ENCODE measurements around the gene CTSD.

DNA sequence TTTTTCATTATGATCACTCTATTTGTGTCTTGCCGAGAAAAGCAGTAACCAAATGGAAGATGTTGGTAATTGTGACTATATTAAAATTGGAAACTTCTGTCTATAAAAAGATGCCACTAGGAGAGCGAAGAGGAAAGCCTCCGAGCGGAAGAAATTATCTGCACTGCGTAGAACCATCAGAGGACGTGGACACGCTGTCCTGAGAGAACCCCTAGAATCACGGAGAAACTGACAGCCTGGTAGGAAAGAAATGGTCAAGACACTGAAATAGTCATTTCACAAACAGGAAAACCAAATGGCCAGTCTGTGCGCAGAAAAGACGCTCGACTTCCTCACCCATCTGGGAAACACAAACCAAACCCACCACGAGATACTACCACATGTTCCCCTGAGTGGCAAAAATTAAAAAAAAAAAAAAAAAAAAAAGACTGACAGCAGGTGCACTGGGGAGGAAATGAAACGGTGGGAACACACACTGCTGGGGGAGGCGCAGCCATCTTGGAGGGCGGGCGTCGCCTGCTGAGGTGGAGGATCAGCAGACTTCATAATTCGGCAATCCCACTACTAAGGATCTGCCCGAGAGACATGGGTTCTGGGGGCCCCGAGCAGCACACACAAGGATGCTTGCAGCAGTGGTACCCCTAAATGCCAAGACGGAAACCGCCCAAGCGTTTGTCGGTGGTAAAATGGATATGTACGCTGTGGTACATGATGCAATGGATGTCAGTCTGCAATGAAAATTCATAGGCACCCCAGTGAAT is 34.6 kb downstream of the CTSD start:
- TF ChIP-seq, protein P1, sequence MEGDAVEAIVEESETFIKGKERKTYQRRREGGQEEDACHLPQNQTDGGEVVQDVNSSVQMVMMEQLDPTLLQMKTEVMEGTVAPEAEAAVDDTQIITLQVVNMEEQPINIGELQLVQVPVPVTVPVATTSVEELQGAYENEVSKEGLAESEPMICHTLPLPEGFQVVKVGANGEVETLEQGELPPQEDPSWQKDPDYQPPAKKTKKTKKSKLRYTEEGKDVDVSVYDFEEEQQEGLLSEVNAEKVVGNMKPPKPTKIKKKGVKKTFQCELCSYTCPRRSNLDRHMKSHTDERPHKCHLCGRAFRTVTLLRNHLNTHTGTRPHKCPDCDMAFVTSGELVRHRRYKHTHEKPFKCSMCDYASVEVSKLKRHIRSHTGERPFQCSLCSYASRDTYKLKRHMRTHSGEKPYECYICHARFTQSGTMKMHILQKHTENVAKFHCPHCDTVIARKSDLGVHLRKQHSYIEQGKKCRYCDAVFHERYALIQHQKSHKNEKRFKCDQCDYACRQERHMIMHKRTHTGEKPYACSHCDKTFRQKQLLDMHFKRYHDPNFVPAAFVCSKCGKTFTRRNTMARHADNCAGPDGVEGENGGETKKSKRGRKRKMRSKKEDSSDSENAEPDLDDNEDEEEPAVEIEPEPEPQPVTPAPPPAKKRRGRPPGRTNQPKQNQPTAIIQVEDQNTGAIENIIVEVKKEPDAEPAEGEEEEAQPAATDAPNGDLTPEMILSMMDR (IDR thresholded peaks at IDR 0.05) = no peak
- TF ChIP-seq POLR2A (IDR thresholded peaks at IDR 0.05) = no peak
